HEK293 (cell line): ENCODE data around the gene UGT1A10.
"Not testable (repeated sequence)": the region's sequence is repeated elsewhere in the genome, so short reads cannot be mapped to it uniquely, and the experiment has no call there.

ENCODE experiments used
- CTCF ChIA-PET: fragments of 350-600 bp; formaldehyde crosslinking; extraction: SDS; loops from one replicate; lab custom pipeline; 2021; ENCODE audit warnings: antibody characterized with exemption; lab: Yijun Ruan, JAX
- POLR2A ChIA-PET: fragments of 300-600 bp; formaldehyde crosslinking; extraction: SDS; loops from one replicate; lab custom pipeline; 2020; ENCODE audit warnings: antibody characterized with exemption, inconsistent platforms; lab: Yijun Ruan, JAX
- H3K27ac ChIP-seq: fragments of 200-500 bp; sonication (Bioruptor generic); 2 replicates; pipeline ENCODE4 v1.5.1; 2014; ENCODE audit warnings: low read depth, low read length, control low read depth, inconsistent platforms; ENCODE audit errors: extremely low read depth
- H3K36me3 ChIP-seq, 2 experiments: fragments of 200-500 bp in 1 of 2; sonication (Bioruptor generic) in 1 of 2; 1 replicate in 1 of 2; 2 replicates in 1 of 2; pipeline ENCODE4 v1.5.1; 2014 to 2017; ENCODE audit warnings: inconsistent platforms in 2 of 2, low read length in 2 of 2; ENCODE audit not compliant: control insufficient read depth in 2 of 2, insufficient read depth in 1 of 2
- H3K4me1 ChIP-seq: fragments of 200-500 bp; sonication (Bioruptor generic); 2 replicates; pipeline ENCODE4 v1.5.1; 2014; ENCODE audit warnings: mild to moderate bottlenecking, low read length, inconsistent platforms; ENCODE audit not compliant: control insufficient read depth, insufficient read depth
- H3K4me3 ChIP-seq: 2 replicates; pipeline ENCODE4 v1.5.1; 2011; ENCODE audit warnings: low read depth, mild to moderate bottlenecking, control low read depth, low read length, moderate library complexity
- H3K9me3 ChIP-seq: fragments of 200-500 bp; sonication (Bioruptor generic); 2 replicates; pipeline ENCODE4 v1.5.1; 2014; ENCODE audit warnings: low read depth, low read length, inconsistent platforms; ENCODE audit not compliant: control insufficient read depth, insufficient read depth
- FEZF1 ChIP-seq: fragments of 450-650 bp; formaldehyde crosslinking; IDR thresholded peaks from 2 replicates; pipeline ENCODE4 v1.5.1; 2016; ENCODE audit warnings: missing biosample characterization, missing genetic modification characterization
- KLF16 ChIP-seq: fragments of 450-650 bp; formaldehyde crosslinking; IDR thresholded peaks from 2 replicates; pipeline ENCODE4 v1.5.1; 2017; ENCODE audit warnings: missing biosample characterization, missing genetic modification characterization
- TCF7L2 ChIP-seq: IDR thresholded peaks from 2 replicates; pipeline ENCODE4 v1.6.1; 2011; ENCODE audit warnings: low read depth, mild to moderate bottlenecking, inconsistent platforms, low read length, moderate library complexity, borderline replicate concordance
- ZBTB17 ChIP-seq: fragments of 450-650 bp; formaldehyde crosslinking; IDR thresholded peaks from 2 replicates; pipeline ENCODE4 v1.5.1; 2016; ENCODE audit warnings: missing biosample characterization, missing genetic modification characterization
- ZNF10 ChIP-seq: fragments of 450-650 bp; formaldehyde crosslinking; IDR thresholded peaks from 2 replicates; pipeline ENCODE4 v1.5.1; 2017; ENCODE audit warnings: missing biosample characterization, missing genetic modification characterization
- ZNF133 ChIP-seq: fragments of 450-650 bp; formaldehyde crosslinking; IDR thresholded peaks from 2 replicates; pipeline ENCODE4 v1.5.1; 2016; ENCODE audit warnings: missing biosample characterization, missing genetic modification characterization
- ZNF2 ChIP-seq: fragments of 450-650 bp; formaldehyde crosslinking; IDR thresholded peaks from 2 replicates; pipeline ENCODE4 v1.5.1; 2016; ENCODE audit warnings: missing biosample characterization, missing genetic modification characterization
- ZNF202 ChIP-seq: fragments of 450-650 bp; formaldehyde crosslinking; IDR thresholded peaks from 2 replicates; pipeline ENCODE4 v1.5.1; 2016; ENCODE audit warnings: missing biosample characterization, missing genetic modification characterization, borderline replicate concordance
- ZNF266 ChIP-seq: fragments of 450-650 bp; formaldehyde crosslinking; IDR thresholded peaks from 2 replicates; pipeline ENCODE4 v1.5.1; 2016; ENCODE audit warnings: missing biosample characterization, missing genetic modification characterization, low read depth
- ZNF302 ChIP-seq: fragments of 450-650 bp; formaldehyde crosslinking; IDR thresholded peaks from 2 replicates; pipeline ENCODE4 v1.5.1; 2016; ENCODE audit warnings: missing biosample characterization, missing genetic modification characterization, low read depth
- ZNF335 ChIP-seq: fragments of 450-650 bp; formaldehyde crosslinking; conservative IDR thresholded peaks from 2 replicates; pipeline ENCODE4 v1.5.1; 2016; ENCODE audit warnings: missing biosample characterization, missing genetic modification characterization
- ZNF341 ChIP-seq: fragments of 450-650 bp; formaldehyde crosslinking; IDR thresholded peaks from 2 replicates; pipeline ENCODE4; 2016; ENCODE audit warnings: low read depth, missing biosample characterization, missing genetic modification characterization
- ZNF366 ChIP-seq: fragments of 450-650 bp; formaldehyde crosslinking; conservative IDR thresholded peaks from 2 replicates; pipeline ENCODE4 v1.5.1; 2016; ENCODE audit warnings: missing biosample characterization, missing genetic modification characterization
- ZNF571 ChIP-seq: fragments of 450-650 bp; formaldehyde crosslinking; IDR thresholded peaks from 2 replicates; pipeline ENCODE4 v1.5.0; 2017; ENCODE audit warnings: missing biosample characterization, missing genetic modification characterization
- TF ChIP-seq, protein P1 (sequence below): fragments of 450-650 bp; formaldehyde crosslinking; optimal IDR thresholded peaks from 2 replicates; pipeline ENCODE3; 2016; ENCODE audit warnings: missing biosample characterization, mild to moderate bottlenecking, missing genetic modification characterization
- TF ChIP-seq, protein P2 (sequence below): fragments of 450-650 bp; formaldehyde crosslinking; IDR thresholded peaks from 2 replicates; pipeline ENCODE4 v1.5.1; 2017; ENCODE audit warnings: missing biosample characterization, missing genetic modification characterization
- TF ChIP-seq, protein P3 (sequence below): fragments of 450-650 bp; formaldehyde crosslinking; IDR thresholded peaks from 2 replicates; pipeline ENCODE4 v1.5.1; 2016; ENCODE audit warnings: missing biosample characterization, missing genetic modification characterization

UGT1A10 gene

DNA sequence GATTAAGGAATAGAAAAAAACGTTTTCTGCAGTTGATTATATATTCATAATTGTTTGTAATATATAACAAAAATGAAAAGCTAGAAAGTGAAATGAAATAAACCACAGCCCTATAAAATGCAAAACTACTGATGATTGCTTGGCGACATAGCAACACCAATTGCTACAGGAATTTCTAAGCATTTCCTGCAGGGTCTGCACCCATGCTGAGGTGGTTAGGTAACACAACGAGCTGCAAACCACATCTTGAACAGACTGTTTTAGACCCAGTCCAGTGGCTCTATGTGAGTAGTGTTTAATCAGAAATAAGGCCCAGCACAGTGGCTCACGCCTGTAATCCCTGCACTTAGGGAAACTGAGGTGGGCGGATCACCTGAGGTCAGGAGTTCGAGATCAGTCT, 18.3 kb downstream of the UGT1A10 start:
- TF ChIP-seq KLF16 (tag by site-specific recombination) (no peak), ZNF202 (no peak), FEZF1 (no peak)

DNA sequence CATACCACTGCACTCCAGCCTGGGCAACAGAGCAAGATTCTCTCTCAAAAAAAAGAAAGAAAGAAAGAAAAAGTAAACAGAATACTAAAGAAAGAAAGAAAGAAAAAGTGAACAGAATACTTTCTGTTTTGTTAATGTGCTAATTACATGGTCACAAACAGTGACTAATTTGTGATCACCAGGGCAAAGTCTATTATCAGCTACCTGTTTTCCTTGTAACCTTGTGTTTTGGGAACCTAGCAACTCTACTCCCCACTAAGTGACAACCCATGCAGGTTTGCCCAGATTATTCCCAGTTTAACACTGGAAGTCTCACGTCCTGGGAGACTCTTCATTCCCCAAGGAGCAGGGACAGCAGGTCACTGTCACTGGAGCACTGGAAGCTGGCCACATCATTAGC, 18.8 kb downstream of the UGT1A10 start:
- Histone ChIP-seq H3K4me3 (no peak overlapping the region), H3K27ac (no peak overlapping the region), H3K4me1 (no peaks in the 10 kb centered on the region), H3K36me3 (no peaks in the 10 kb centered on the region), H3K9me3 (no peaks in the 10 kb centered on the region)
- ChIA-PET POLR2A (no interaction called here), CTCF (no interaction called here)
- TF ChIP-seq, protein P1, sequence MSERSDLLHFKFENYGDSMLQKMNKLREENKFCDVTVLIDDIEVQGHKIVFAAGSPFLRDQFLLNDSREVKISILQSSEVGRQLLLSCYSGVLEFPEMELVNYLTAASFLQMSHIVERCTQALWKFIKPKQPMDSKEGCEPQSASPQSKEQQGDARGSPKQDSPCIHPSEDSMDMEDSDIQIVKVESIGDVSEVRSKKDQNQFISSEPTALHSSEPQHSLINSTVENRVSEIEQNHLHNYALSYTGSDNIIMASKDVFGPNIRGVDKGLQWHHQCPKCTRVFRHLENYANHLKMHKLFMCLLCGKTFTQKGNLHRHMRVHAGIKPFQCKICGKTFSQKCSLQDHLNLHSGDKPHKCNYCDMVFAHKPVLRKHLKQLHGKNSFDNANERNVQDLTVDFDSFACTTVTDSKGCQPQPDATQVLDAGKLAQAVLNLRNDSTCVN: no peak
- TF ChIP-seq TCF7L2 (no peak), ZNF341 (tag by site-specific recombination) (no peak), ZNF302 (no peak), ZNF133 (tag by site-specific recombination) (no peak), ZBTB17 (tag by site-specific recombination) (no peak), ZNF366 (no peak), ZNF335 (tag by site-specific recombination) (no peak), ZNF10 (no peak), ZNF571 (tag by site-specific recombination) (no peak), ZNF2 (no peak), ZNF202 (no peak), ZNF266 (tag by site-specific recombination) (no peak)
- TF ChIP-seq, protein P2, sequence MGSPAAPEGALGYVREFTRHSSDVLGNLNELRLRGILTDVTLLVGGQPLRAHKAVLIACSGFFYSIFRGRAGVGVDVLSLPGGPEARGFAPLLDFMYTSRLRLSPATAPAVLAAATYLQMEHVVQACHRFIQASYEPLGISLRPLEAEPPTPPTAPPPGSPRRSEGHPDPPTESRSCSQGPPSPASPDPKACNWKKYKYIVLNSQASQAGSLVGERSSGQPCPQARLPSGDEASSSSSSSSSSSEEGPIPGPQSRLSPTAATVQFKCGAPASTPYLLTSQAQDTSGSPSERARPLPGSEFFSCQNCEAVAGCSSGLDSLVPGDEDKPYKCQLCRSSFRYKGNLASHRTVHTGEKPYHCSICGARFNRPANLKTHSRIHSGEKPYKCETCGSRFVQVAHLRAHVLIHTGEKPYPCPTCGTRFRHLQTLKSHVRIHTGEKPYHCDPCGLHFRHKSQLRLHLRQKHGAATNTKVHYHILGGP (tag by site-specific recombination): no peak
- TF ChIP-seq, protein P3, sequence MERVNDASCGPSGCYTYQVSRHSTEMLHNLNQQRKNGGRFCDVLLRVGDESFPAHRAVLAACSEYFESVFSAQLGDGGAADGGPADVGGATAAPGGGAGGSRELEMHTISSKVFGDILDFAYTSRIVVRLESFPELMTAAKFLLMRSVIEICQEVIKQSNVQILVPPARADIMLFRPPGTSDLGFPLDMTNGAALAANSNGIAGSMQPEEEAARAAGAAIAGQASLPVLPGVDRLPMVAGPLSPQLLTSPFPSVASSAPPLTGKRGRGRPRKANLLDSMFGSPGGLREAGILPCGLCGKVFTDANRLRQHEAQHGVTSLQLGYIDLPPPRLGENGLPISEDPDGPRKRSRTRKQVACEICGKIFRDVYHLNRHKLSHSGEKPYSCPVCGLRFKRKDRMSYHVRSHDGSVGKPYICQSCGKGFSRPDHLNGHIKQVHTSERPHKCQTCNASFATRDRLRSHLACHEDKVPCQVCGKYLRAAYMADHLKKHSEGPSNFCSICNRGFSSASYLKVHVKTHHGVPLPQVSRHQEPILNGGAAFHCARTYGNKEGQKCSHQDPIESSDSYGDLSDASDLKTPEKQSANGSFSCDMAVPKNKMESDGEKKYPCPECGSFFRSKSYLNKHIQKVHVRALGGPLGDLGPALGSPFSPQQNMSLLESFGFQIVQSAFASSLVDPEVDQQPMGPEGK (tag by site-specific recombination): no peak

More for the DNA sequence above, 18.3 kb downstream of the UGT1A10 start:
- ChIA-PET CTCF (interaction anchor here (0.6 kb wide), 1 partner anchor 459 kb away, joined by 3 read pairs; no protein-coding TSS in a partner anchor), POLR2A (no interaction called here)
- Histone ChIP-seq H3K36me3 (no peaks in the 10 kb centered on the region), H3K4me3 (no peak overlapping the region), H3K27ac (no peak overlapping the region), H3K4me1 (no peaks in the 10 kb centered on the region), H3K9me3 (no peaks in the 10 kb centered on the region)

DNA sequence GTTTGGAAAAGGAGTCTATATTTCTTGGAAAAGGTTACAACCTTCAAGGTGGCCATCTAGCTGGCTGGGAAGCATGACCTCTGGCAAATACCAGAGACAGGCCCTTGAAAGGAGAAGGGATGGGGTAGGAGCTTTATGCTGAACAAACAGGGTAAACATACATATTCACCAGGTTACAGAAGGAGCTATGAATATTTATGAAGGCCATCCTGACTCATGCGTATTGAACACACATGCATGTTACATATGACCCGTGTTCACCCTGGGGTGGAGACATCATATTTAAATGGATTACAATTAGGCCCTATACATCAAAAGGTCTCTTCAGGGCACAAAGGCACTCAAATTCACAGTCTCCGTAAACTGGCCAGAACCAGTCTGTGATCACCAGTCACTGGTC, 19.7 kb downstream of the UGT1A10 start:
- H3K4me1 ChIP-seq, H3K36me3 ChIP-seq, H3K27ac ChIP-seq, POLR2A ChIA-PET, H3K9me3 ChIP-seq, CTCF ChIA-PET, H3K4me3 ChIP-seq: not testable (repeated sequence)
